CD14-positive monocyte (primary cell): ENCODE results near the gene PIGR. TPM values are rescaled to one million over a fixed set of nuclear protein-coding genes. Genes with fewer than 3 reads are reported as not detected.

ENCODE experiments used
- DNase-seq, 3 donors: peaks; one replicate each; pipeline ENCODE4 v3.0.0-alpha.2; 2011 to 2022
- H2AFZ ChIP-seq: 2 replicates; pipeline ENCODE4 v1.6.0; 2012; ENCODE audit warnings: mild to moderate bottlenecking, low read depth, low read length, inconsistent platforms; ENCODE audit not compliant: insufficient read depth, poor library complexity, severe bottlenecking
- H3K27ac ChIP-seq, 2 donors: 1 replicate in 1 of 2; 2 replicates in 1 of 2; pipeline ENCODE4 v1.5.1; 2012 to 2013; ENCODE audit warnings: low read length in 2 of 2, control low read depth in 1 of 2, inconsistent platforms in 1 of 2, low read depth in 1 of 2, mild to moderate bottlenecking in 1 of 2
- H3K27me3 ChIP-seq, 2 donors: one replicate each; pipeline versions ENCODE4 v1.6.0 to v1.6.1; 2011 to 2013; ENCODE audit warnings: low read length in 2 of 2; ENCODE audit not compliant: control insufficient read depth in 2 of 2, insufficient read depth in 2 of 2
- H3K36me3 ChIP-seq, 2 donors: replicated peaks in 1 of 2; 1 replicate in 1 of 2; 2 replicates in 1 of 2; pipeline versions ENCODE4 v1.5.1 to v1.6.1; 2012 to 2013; ENCODE audit warnings: low read length in 2 of 2, control low read depth in 1 of 2, inconsistent platforms in 1 of 2, mild to moderate bottlenecking in 1 of 2; ENCODE audit not compliant: insufficient read depth in 2 of 2, control insufficient read depth in 1 of 2
- H3K4me1 ChIP-seq, 2 donors: 1 replicate in 1 of 2; 2 replicates in 1 of 2; pipeline versions ENCODE4 v1.5.1 to v1.6.1; 2012 to 2013; ENCODE audit warnings: low read length in 2 of 2, control low read depth in 1 of 2, inconsistent platforms in 1 of 2, mild to moderate bottlenecking in 1 of 2, moderate library complexity in 1 of 2; ENCODE audit not compliant: insufficient read depth in 2 of 2, control insufficient read depth in 1 of 2
- H3K4me2 ChIP-seq: replicated peaks from 2 replicates; pipeline ENCODE3; 2012; ENCODE audit warnings: low read length, moderate library complexity, mild to moderate bottlenecking; ENCODE audit not compliant: poor library complexity, severe bottlenecking; ENCODE audit errors: extremely low read depth
- H3K4me3 ChIP-seq, 3 experiments: fragments of 200-600 bp in 1 of 3; sonication (generic) in 1 of 3; replicated peaks in 1 of 3; 1 replicate in 2 of 3; 2 replicates in 1 of 3; pipeline ENCODE4 v1.5.1; 2011 to 2013; ENCODE audit warnings: low read length in 3 of 3, mild to moderate bottlenecking in 3 of 3, control low read depth in 2 of 3, low read depth in 2 of 3, inconsistent platforms in 1 of 3, moderate library complexity in 1 of 3
- H3K79me2 ChIP-seq: 2 replicates; pipeline ENCODE4 v1.6.0; 2012; ENCODE audit warnings: mild to moderate bottlenecking, control low read depth, inconsistent platforms, low read length, moderate library complexity; ENCODE audit not compliant: insufficient read depth
- H3K9ac ChIP-seq: 2 replicates; pipeline ENCODE4 v1.6.0; 2017; ENCODE audit warnings: low read length, mild to moderate bottlenecking; ENCODE audit not compliant: insufficient read depth, poor library complexity, severe bottlenecking
- H3K9me3 ChIP-seq, 2 donors: replicated peaks in 1 of 2; 1 replicate in 1 of 2; 2 replicates in 1 of 2; pipeline versions ENCODE4 v1.5.1 to v1.6.1; 2012 to 2013; ENCODE audit warnings: low read length in 2 of 2, control low read depth in 1 of 2; ENCODE audit not compliant: control insufficient read depth in 1 of 2, insufficient read depth in 1 of 2
- H4K20me1 ChIP-seq: 2 replicates; pipeline ENCODE4 v1.6.0; 2012; ENCODE audit warnings: mild to moderate bottlenecking, low read length, control low read depth, moderate library complexity; ENCODE audit not compliant: insufficient read depth
- H3K27ac Mint-ChIP-seq, 7 donors: one replicate each; pipeline ENCODE4 v1.8.0; 2020; ENCODE audit warnings: mild to moderate bottlenecking in 7 of 7, mixed read lengths in 7 of 7, moderate library complexity in 6 of 7, inconsistent platforms in 2 of 7
- H3K27me3 Mint-ChIP-seq, 3 donors: one replicate each; pipeline ENCODE4 v1.8.0; 2021 to 2022; ENCODE audit warnings: low read depth in 3 of 3, mild to moderate bottlenecking in 3 of 3, mixed read lengths in 3 of 3, moderate library complexity in 3 of 3, inconsistent platforms in 1 of 3
- H3K36me3 Mint-ChIP-seq, 2 donors: one replicate each; pipeline ENCODE4 v1.8.0; 2020; ENCODE audit warnings: mixed read lengths in 2 of 2, inconsistent platforms in 1 of 2, mild to moderate bottlenecking in 1 of 2
- H3K4me1 Mint-ChIP-seq: one replicate; pipeline ENCODE4 v1.8.0; 2020; ENCODE audit warnings: mild to moderate bottlenecking, mixed read lengths
- H3K4me3 Mint-ChIP-seq, 2 donors: one replicate each; pipeline ENCODE4 v1.8.0; 2020; ENCODE audit warnings: mild to moderate bottlenecking in 2 of 2, mixed read lengths in 2 of 2, moderate library complexity in 1 of 2
- H3K9me3 Mint-ChIP-seq, 7 donors: one replicate each; pipeline ENCODE4 v1.8.0; 2020 to 2022; ENCODE audit warnings: mixed read lengths in 7 of 7, mild to moderate bottlenecking in 6 of 7, moderate library complexity in 6 of 7, inconsistent platforms in 2 of 7
- WGBS: methylation state at CpG from one replicate; pipeline ENCODE4 v1.1.5; 2013; ENCODE audit warnings: missing lambda C conversion rate; ENCODE audit not compliant: insufficient coverage; 5-methylcytosine and 5-hydroxymethylcytosine counted together
- intact Hi-C, 2 donors: fragments of 100-400 bp; cut with micrococcal nuclease; formaldehyde crosslinking; loops; one replicate each; pipeline versions ENCODE4 v1.15.0 to v1.15.1; 2023
- polyA plus RNA-seq, 3 donors: library from polyadenylated mRNA; depleted of rRNA in 1 of 3; unstranded in 2 of 3; stranded (reverse) in 1 of 3; fragments of 300-500 nt in 2 of 3; fragments of >200 nt in 1 of 3; fragmentation: Illumina TruSeq in 2 of 3; gene quantifications; 1 replicate in 2 of 3; 2 replicates in 1 of 3; pipeline ENCODE4 v1.2.3, GENCODE V29; 2012 to 2021
- TF ChIP-seq, protein P1 (sequence below): fragments of 200-600 bp; IDR thresholded peaks from one replicate; pipeline ENCODE4 v1.8.0; 2022; ENCODE audit warnings: antibody characterized with exemption, mild to moderate bottlenecking

Gene PIGR
- polyA plus RNA-seq, 3 donors = 0.01 TPM; not detected in 2

DNA sequence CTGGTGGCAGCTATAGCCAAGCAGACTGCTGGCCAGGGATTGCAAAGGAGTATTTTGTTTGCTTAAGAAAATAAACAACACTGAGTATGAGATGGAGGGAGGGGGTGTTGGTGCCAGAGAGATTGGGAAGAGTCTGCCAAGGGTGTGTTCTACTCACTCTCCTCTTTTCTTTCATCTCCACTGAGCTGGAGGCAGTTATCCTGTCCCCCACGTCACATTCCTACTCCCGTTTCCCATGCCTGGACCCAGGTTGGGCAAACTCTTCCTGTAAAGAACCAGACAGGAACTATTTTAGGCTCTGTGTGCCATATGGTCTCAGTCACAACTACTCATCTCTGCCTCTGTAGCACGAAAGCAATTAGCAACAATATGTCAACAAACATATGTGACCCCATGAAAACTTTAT, 50.4 kb downstream of the PIGR start:
- H3K27me3 Mint-ChIP-seq = peaks cover 4 to 9% (median 8%) of the 10 kb centered on the region in 3 donors
- no peak overlapping the region for H3K4me3 ChIP-seq

DNA sequence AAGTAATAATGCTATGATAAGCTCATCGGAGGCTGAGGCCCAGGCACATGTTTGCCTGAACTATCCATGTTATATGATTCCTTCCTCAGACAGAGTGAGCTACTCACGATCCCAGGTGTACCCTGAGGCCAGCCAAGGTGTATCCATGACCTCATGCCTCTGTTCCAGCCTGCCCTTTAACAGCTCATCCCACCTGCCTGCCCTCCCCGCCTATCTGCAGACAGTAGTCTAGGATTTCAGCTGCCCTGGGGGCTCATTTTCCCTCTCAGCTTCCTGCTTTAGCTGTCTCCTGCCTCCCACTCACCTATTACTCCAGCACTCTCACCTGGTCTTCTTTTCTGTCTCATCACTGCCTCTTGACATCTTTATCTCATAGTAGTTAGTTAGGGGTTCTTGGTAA, 50.9 kb downstream of the PIGR start:
- Histone ChIP-seq H3K36me3 (no peaks in the 10 kb centered on the region), H3K27me3 (no peaks in the 10 kb centered on the region), H3K9ac (no peak overlapping the region), H3K4me3 (no peak overlapping the region), H3K79me2 (no peaks in the 10 kb centered on the region), H3K27ac (no peak overlapping the region), H3K4me1 (peaks cover 6 to 10% of the 10 kb centered on the region in 2 donors), H2AFZ (no peak overlapping the region), H4K20me1 (no peaks in the 10 kb centered on the region), H3K4me2 (no peak overlapping the region), H3K9me3 (no peaks in the 10 kb centered on the region)
- WGBS = 92% methylated on average over 3 of the region's 3 CpGs
- Mint-ChIP-seq H3K36me3 (no peaks in the 10 kb centered on the region), H3K4me3 (no peak overlapping the region), H3K4me1 (peaks cover 16% of the 10 kb centered on the region), H3K27me3 (peaks cover 4 to 9% (median 8%) of the 10 kb centered on the region in 3 donors), H3K9me3 (peaks cover 0 to 1% (median 0%) of the 10 kb centered on the region in 7 donors), H3K27ac (no peak overlapping the region)
- no peak for DNase-seq
- TF ChIP-seq, protein P1, sequence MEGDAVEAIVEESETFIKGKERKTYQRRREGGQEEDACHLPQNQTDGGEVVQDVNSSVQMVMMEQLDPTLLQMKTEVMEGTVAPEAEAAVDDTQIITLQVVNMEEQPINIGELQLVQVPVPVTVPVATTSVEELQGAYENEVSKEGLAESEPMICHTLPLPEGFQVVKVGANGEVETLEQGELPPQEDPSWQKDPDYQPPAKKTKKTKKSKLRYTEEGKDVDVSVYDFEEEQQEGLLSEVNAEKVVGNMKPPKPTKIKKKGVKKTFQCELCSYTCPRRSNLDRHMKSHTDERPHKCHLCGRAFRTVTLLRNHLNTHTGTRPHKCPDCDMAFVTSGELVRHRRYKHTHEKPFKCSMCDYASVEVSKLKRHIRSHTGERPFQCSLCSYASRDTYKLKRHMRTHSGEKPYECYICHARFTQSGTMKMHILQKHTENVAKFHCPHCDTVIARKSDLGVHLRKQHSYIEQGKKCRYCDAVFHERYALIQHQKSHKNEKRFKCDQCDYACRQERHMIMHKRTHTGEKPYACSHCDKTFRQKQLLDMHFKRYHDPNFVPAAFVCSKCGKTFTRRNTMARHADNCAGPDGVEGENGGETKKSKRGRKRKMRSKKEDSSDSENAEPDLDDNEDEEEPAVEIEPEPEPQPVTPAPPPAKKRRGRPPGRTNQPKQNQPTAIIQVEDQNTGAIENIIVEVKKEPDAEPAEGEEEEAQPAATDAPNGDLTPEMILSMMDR = no peak
- intact Hi-C loops = no loop called here

More for the DNA sequence above, 50.4 kb downstream of the PIGR start:
- Mint-ChIP-seq H3K4me1 (peaks cover 11% of the 10 kb centered on the region), H3K9me3 (peaks cover 0 to 1% (median 0%) of the 10 kb centered on the region in 7 donors), H3K27ac (no peak overlapping the region), H3K36me3 (no peaks in the 10 kb centered on the region), H3K4me3 (no peak overlapping the region)
- H3K27me3 ChIP-seq = no peaks in the 10 kb centered on the region
- no peaks in the 10 kb centered on the region for H4K20me1 ChIP-seq
- no peaks in the 10 kb centered on the region for H3K9me3 ChIP-seq
- 38% methylated on average over 2 of the region's 3 CpGs for WGBS
- H3K27ac ChIP-seq = no peak overlapping the region
- no peak for DNase-seq
- TF ChIP-seq, protein P1 = no peak
- no peaks in the 10 kb centered on the region for H3K79me2 ChIP-seq
- intact Hi-C loops = no loop called here
- H3K4me1 ChIP-seq = peaks cover under 1 to 4% of the 10 kb centered on the region in 2 donors
- no peak overlapping the region for H3K4me2 ChIP-seq
- no peaks in the 10 kb centered on the region for H3K36me3 ChIP-seq
- no peak overlapping the region for H3K9ac ChIP-seq
- no peak overlapping the region for H2AFZ ChIP-seq
